ENCODE measurements around the gene PTPRD.

PTPRD gene

DNA sequence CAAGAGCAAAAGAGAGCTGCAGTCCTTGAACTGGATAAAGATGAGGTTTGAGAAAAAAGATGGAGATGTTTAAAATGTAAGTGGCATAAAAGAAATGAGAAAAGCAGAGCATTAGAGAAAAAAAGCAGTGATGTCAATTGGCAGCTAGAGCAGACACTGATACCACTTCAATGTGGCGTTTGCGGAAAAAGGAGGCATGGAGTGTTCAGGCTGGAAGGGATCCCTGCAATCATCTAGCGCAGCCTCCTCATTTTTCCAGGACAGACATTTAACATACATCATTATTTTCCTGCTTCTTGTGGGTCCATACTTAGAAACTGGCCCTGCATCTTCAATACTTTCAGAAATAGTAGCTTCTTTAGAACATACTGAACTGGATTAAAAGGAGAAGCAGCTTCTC lies 563.8 kb downstream of the PTPRD start:
- no peak for DNase-seq (ENCODE audit: low spot score)

DNA sequence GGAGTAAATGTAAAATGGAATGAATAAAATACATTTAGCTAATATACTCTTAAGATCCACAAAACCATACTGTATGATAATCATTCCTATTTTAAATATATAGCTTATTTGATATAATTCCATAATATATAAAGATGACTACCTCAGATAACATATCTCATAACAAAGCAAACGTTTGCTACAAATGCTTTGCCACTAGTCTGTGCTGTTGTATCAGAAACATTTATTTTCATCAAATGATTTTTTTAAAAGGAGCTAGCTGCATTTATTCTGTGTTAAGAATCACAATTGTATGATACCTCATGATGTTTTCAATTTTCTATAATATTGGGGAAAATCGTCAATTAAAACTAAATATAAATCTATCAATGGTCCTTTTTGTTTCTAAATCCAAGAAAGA lies 567.2 kb downstream of the PTPRD start:
- DNase-seq (ENCODE audit: low spot score): no peak

DNA sequence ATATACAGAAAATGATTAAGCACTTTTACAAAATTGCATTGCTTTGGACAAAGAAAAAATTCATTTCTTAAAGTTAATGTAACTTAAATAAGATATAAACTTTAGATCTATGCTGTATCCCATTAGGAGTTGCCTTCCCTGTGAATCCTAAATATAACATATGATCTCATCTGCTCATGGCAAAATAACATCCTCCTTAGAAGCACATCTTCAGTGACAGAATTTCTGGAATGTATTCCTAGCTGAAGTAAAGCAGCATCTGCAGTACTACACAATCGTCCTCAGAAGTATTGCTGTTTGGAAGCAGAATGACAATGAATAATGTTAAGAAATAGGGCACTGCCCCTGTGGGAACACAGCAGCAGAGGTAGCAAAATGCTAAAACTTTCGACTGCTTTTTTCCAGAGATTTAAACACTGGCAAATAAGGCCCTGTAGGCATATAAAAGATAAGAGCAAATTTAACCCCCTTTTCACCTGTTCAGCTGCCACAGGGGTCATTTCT lies 571.0 kb downstream of the PTPRD start:
- no peak for DNase-seq (ENCODE audit: low spot score)

- DNase-seq (ENCODE audit: low spot score): no peak
Observed at GRCh38 chr9:10036095-10036494, 576.7 kb downstream of the PTPRD start.

DNA sequence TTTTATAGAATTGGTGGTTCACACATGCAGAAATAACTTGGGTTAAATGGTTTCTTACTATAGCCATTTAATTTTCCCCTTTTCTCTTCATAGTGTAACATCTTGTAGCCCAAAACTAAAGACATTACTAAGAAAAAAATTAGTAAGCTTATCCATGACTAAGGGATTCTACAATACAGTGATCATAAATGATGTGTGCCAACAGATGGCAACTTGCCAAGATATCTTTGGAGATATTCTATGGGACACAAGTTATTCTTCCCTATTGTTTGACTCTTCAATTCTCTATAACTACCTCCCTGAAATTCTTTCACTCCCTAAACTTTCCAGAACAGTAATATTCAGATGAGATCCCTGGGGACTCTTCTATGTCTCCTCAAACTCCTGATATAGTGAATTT lies 580.6 kb downstream of the PTPRD start:
- DNase-seq (ENCODE audit: low spot score): peak; percentile 5

GRCh38 chr9:10026443-10026984 lies 586.3 kb downstream of the PTPRD start:
- DNase-seq (ENCODE audit: low spot score): no peak

DNA sequence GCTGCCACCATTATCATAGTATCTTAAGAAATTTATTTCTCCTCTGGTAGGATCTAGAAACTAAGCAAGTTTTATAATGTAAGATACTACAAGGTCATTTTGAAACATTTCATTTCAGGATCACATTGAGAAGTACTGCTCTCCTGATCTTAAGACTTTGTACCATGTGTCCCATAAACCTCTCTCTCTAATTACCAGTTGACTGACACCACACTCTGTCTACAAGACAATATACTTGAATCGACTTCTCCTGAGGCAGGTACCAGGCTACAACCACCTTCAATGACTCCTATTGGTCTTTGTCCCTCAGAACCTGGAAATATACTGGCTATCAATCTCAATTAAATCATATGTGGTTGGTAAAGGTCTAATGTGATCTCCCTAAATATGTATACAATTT lies 597.0 kb downstream of the PTPRD start:
- no peak for DNase-seq (ENCODE audit: low spot score)

DNA sequence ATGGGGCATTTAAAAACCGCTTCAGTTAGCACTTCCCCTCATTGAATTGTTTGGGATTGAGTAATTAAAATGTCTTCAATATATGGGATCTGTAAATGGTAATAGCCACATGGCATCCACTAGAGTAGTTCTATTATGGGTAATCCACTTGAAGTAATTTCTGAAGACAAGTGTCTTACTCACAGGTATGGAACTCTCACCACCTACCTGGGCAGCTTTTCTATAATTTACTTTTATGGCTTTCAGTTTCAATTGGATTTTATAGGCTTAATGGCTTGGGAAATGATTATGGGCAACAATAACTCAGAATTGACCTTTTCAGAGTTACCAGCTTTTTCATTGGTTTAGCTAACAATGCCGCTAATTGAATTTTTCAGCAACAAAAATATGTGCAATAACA lies 597.9 kb downstream of the PTPRD start:
- no peak for DNase-seq (ENCODE audit: low spot score)

- DNase-seq (ENCODE audit: low spot score): no peak
Observed at GRCh38 chr9:10009401-10009800, 603.4 kb downstream of the PTPRD start.

DNA sequence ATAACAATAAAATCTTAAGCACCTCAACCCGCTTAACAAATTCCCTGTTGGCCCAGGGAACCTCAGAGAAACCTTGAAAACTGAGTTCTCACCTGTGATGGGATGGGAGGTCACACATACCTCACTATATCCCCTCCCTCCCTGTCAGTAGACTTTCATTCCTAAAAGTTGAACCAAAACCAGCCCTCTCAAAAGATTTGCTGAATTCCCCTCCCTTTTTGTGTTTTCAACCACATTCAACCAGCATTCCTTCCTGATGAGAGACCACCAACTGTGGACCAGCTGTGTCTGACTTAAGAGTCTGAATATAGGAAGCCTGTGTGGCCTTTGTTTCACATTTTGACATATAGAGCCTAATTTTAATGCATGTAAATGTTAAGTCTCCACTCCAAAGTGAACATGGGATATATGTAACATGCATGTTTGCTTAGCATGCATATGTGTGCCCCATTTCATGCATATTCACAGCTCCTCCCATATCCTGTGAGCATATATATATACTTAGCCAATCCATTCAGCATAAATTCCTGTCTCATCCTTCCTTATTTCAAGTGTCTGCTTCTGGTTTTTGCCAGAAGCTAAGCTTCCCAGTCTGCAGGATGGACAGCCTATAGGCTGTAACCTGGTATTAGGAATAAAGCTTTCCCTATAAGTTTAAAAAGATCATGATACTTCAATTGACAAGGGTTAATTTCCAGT lies 604.6 kb downstream of the PTPRD start:
- DNase-seq (ENCODE audit: low spot score): no peak

- no peak for DNase-seq (ENCODE audit: low spot score)
Observed at GRCh38 chr9:10007356-10007755, 605.4 kb downstream of the PTPRD start.

GRCh38 chr9:10005206-10005605 lies 607.6 kb downstream of the PTPRD start:
- no peak for DNase-seq (ENCODE audit: low spot score)

DNA sequence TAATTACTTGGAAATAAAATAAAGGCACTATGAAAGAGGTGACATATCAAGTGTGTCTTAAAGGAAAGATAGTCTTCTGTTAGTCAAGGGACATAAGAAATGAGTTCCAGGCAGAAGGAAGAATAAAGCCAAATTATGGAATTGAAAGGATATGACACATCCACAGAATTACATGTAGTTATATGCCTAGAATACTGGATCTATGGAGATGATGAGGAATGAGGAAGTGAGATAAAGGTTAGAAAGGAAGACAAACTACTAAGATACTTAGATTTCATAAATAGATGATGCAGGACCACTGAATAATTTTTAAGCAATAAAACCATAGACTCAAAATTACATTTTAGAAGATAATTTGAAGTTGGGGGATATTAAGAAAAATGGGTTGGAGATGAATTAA lies 609.8 kb downstream of the PTPRD start:
- DNase-seq (ENCODE audit: low spot score): no peak

DNA sequence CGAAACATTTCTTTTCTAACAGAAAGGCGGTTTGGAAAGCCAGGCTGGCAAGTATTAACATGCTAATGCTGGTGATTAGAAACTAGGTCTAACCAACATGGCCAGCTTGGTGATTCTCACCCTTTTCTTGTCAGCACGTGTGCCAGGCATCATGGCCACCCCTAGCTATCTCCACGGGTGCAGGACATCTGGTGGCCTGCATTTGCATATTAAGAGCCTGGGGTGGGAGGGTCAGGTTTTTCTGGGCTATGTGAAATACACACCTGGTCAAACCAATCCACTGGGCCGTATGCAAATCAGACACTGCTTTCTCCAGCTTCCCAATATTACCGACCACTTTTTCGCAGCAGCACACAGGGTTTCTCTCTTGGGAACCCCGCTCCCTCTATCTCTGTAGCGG lies 612.1 kb downstream of the PTPRD start:
- DNase-seq (ENCODE audit: low spot score): no peak

DNA sequence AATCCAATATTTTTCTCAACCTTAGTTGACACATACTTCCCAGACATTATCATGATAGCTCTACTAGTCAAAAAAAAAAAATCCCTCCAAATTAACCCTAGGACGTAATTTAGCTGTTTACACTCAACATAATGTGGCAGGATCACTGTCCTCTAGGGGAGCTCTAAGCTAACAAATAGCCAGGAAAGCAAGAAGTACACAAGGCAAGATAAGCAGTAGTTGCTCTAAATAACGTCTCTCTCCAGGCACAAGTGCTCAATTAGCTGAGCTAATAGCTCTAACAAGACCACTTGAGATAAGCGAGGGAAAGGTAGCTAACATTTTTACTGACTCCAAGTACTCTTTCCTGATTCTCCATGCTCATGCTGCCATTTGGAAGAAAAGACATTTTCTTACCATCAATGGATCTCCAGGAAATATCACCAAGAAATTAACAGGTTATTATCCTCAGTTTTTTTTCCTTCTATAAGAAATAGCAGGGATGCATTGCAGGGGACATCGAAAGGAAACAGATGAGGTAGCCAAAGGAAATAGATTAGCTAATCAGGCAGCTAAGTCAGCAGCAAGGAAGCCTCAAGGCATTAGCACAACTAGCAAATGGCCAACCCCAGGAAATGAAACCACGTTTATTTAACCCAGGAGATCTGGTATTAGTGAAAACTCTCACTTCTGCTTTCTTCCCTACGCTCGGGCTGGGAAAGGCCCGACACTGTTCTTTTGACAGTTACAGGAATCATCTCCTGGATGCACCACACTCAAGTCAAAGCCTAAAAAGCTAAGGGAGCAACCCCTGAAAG lies 614.1 kb downstream of the PTPRD start:
- peak; percentile 20 for DNase-seq (ENCODE audit: low spot score)

DNA sequence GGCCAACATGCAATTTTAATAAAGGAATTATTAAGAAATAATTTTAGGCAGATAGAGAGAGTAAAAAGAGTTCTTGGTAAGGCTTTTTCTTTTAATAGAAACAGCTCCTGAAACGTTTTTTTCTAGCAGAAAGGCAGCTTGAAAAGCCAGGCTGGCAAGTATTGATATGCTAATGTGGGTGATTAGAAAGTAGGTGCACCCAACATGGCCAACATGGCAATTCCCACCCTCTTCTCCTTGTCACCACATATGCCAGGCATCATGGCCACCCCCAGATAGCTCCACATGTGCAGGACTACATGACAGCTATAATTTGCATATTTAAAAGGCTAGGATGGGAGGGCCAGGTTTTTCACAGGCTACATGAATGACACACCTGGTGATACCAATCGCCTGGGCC lies 615.2 kb downstream of the PTPRD start:
- DNase-seq (ENCODE audit: low spot score): no peak

DNA sequence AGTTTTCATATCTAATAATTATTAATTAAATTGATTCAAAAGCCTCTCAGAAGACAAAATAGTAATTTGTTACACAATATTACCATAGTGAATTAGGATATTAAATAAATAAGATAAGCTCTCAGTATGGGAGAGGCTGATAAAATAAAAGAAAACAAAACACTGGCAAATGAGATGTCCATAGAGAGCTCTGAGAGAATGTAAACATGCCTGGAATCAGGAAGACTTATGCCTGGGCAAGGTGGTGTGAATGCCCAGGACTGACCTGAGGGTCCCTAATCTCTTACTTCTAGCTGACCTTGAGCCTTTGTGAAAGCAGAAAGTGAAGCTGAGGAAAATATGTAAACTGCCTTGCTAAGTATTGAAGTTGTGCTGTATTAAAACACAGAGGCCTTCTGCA lies 616.5 kb downstream of the PTPRD start:
- DNase-seq (ENCODE audit: low spot score): no peak

GRCh38 chr9:9992936-9993335 lies 619.9 kb downstream of the PTPRD start:
- DNase-seq (ENCODE audit: low spot score): no peak

DNA sequence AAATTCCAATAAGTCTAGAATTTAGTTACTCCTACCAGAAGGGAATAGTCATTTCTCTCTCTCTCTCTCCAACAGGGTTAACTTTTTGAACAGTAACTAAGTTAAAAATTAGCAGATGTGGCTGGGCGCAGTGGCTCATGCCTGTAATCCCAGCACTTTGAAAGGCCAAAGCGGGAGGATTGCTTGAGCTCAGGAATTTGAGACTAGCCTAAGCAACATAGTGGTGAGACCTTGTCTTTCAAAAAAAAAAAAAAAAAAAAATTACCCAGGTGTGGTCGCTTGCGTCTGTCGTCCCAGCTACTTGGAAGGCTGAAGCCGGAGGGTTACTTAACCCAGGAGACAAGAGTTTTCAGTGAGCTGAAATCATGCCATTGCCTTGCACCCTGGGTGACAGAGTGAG lies 639.7 kb downstream of the PTPRD start:
- no peak for DNase-seq (ENCODE audit: low spot score)

DNA sequence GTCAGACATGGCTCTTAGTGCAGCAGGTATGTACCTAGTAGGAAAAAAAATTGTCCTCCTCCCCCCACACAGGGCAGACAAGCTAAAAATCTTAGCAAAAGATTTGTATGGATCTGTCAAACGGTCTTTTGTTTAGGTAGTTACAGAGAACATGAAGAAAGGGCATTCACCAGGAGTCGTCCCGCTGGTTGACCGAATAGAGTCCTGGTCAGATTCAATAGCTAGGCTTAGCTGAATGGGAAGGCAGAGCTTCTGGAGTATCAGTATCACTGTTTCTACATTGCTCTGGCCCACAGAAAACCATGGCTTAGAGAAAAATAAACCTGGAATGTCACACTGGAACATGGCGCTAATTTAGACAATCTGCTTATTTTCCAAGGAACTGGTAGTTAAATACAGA lies 642.3 kb downstream of the PTPRD start:
- no peak for DNase-seq (ENCODE audit: low spot score)

DNA sequence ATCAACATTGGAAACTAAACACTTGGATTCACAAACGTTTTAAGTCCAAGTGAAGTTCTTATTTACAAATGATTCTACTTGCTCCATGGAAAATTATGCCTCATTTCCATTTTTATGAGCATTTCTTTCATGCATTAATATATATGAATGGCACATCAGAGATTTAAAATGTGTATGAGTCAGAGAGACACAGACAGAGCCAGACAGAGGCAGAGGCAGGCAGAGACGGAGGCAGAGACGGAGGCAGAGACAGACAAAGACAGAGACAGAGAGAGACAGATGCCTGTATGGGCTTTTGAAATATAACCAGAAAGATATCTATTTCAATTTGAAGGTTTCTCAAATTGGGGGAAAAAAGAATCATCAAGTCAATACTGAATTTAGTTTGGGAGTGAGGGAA lies 649.0 kb downstream of the PTPRD start:
- no peak for DNase-seq (ENCODE audit: low spot score)

DNA sequence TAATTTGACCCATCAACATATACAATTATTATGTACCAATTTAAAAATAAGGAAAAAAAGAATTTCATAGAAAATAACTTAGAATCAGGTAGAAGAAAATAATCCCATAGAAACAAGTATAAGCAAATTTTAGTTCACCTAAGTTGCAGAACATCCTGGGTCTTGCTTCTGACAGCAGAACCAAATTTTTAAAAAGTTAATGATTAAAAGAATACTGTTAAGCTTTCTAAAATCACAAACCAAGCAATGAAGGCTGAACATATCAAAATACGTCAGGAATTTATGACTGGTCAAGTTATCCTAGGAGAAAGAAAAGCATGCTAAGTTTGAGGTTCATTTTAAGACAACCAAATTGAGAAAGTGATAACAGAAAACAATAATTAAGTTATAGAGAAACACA lies 650.9 kb downstream of the PTPRD start:
- DNase-seq (ENCODE audit: low spot score): no peak

- no peak for DNase-seq (ENCODE audit: low spot score)
Observed at GRCh38 chr9:9961487-9961886, 651.3 kb downstream of the PTPRD start.
